Measurements from ENCODE around the gene PUDP.

PUDP gene

DNA sequence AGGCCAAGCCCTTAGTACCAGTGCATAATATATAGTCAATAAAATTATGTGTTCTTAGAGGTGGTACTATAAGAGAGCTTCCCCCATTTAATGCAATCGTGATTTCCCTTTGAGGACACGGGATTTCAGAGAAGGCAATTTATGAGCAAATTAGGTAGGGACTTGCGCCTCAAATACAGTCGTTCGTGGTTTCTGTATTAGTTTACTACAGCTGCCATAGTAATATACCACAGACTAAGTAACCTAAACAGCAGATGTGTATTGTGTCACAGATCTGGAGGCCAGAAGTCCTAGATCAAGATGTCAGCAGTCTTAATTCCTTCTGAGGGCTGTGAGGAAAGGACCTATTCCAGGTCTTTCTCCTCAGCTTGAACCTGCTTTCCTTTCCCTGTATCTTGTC is 1.5 kb upstream of the PUDP start:
- no peaks in the 10 kb centered on the region for H3K27me3 ChIP-seq (ENCODE audit: control insufficient read depth in 2 of 2, insufficient read depth in 2 of 2, low read length in 2 of 2)
- H3K9me3 ChIP-seq (ENCODE audit: control insufficient read depth in 2 of 2, low read length in 2 of 2) = no peaks in the 10 kb centered on the region
- H3K36me3 ChIP-seq (ENCODE audit: control insufficient read depth in 2 of 2, insufficient read depth in 2 of 2, low read length in 2 of 2) = no peaks in the 10 kb centered on the region
- H3K4me3 ChIP-seq (ENCODE audit: low read length in 2 of 2) = no peak overlapping the region
- H3K4me1 ChIP-seq (ENCODE audit: control insufficient read depth in 2 of 2, insufficient read depth in 2 of 2, low read length in 2 of 2) = peaks cover 9 to 21% of the 10 kb centered on the region in 2 donors
- no peak overlapping the region for H3K9ac ChIP-seq (ENCODE audit: low read depth in 1 of 2, low read length in 2 of 2)
- H3K27ac ChIP-seq (ENCODE audit: low read depth in 2 of 2, low read length in 2 of 2) = no peak overlapping the region

DNA sequence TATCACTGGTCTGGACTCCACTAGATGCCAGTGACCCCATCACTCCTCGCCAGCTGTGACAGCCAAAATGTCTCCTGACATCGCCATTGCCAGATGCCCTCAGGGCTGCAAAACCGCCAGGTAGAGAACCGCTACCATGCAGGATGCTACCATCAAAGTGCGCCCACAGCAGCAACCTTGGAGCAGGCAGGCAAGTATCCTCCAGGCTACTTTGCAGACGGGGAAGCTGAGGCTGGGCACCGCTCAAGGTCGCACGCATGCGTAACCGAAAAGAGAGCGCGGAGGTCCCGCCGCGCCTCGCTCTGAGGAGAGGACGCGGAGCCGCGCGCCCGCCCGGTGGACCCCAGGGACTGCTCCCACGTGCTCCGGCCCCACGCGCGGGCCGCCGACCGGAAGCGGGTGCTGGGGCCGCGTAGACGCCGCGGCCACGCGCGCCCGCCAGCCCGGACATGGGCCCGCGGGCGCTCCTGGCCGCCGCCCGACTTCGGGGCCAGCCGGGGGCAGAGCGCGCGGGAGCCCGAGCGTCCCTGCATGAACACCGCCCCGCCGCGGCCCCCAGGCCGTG is 458 bp downstream of the PUDP start, which contains the start of gene STS:
Gene STS (plus strand): TSS at position 300 of the 565 bp plus-strand sequence. CDS start 105,488 bp downstream, outside the sequence.
- peak within 1 kb of the TSS; percentile 84 to 98 for H3K4me3 ChIP-seq (ENCODE audit: low read length in 2 of 2)
- peaks cover 7 to 21% of the 10 kb centered on the region in 2 donors for H3K4me1 ChIP-seq (ENCODE audit: control insufficient read depth in 2 of 2, insufficient read depth in 2 of 2, low read length in 2 of 2)
- H3K9ac ChIP-seq (ENCODE audit: low read depth in 1 of 2, low read length in 2 of 2) = peak within 1 kb of the TSS; percentile 72 to 85
- no peaks in the 10 kb centered on the region for H3K27me3 ChIP-seq (ENCODE audit: control insufficient read depth in 2 of 2, insufficient read depth in 2 of 2, low read length in 2 of 2)
- no peaks in the 10 kb centered on the region for H3K36me3 ChIP-seq (ENCODE audit: control insufficient read depth in 2 of 2, insufficient read depth in 2 of 2, low read length in 2 of 2)
- H3K27ac ChIP-seq (ENCODE audit: low read depth in 2 of 2, low read length in 2 of 2) = peak within 1 kb of the TSS; percentile 90 to 95
- no peaks in the 10 kb centered on the region for H3K9me3 ChIP-seq (ENCODE audit: control insufficient read depth in 2 of 2, low read length in 2 of 2)

DNA sequence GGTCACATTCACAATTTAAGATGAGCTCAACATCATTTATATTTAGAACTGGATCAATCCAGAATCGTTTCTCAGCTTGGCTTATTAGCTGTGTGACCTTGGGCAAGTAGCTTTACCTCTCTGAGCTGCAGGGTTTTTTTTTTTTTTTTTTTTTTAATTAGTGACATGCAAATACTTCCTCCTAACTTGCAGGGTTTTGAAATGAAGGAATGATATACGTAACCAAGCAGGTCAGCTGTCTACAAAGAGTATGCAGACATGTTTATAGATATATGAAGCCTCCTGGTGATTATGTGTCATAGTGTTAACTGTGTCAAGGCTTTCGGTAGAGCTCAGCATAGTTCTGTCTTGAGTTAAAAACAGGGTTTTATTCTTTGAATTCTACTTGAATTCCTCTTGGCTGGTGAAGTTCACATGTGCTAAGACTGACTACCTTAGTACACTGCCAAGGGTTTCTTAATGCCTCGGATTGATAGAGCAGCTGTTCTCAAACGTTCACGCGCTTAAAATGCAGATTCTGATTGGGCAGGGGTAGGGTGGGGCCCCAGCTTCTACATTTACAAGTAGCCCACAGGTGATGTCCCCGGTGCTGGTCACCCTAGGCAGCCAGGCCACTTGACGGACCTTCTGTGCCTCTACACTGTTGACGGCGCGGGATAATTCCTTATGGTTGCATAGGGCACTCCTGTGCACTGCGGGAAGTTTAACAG is 1.1 kb downstream of the PUDP start:
- H3K27me3 ChIP-seq (ENCODE audit: control insufficient read depth in 2 of 2, insufficient read depth in 2 of 2, low read length in 2 of 2) = no peaks in the 10 kb centered on the region
- peaks cover 7 to 21% of the 10 kb centered on the region in 2 donors for H3K4me1 ChIP-seq (ENCODE audit: control insufficient read depth in 2 of 2, insufficient read depth in 2 of 2, low read length in 2 of 2)
- H3K36me3 ChIP-seq (ENCODE audit: control insufficient read depth in 2 of 2, insufficient read depth in 2 of 2, low read length in 2 of 2) = no peaks in the 10 kb centered on the region
- H3K9me3 ChIP-seq (ENCODE audit: control insufficient read depth in 2 of 2, low read length in 2 of 2) = no peaks in the 10 kb centered on the region
- H3K4me3 ChIP-seq (ENCODE audit: low read length in 2 of 2) = peak overlapping the region; percentile 84 to 98
- H3K27ac ChIP-seq (ENCODE audit: low read depth in 2 of 2, low read length in 2 of 2) = peak overlapping the region; percentile 90 to 95
- H3K9ac ChIP-seq (ENCODE audit: low read depth in 1 of 2, low read length in 2 of 2) = peak overlapping the region; percentile 60 to 85

DNA sequence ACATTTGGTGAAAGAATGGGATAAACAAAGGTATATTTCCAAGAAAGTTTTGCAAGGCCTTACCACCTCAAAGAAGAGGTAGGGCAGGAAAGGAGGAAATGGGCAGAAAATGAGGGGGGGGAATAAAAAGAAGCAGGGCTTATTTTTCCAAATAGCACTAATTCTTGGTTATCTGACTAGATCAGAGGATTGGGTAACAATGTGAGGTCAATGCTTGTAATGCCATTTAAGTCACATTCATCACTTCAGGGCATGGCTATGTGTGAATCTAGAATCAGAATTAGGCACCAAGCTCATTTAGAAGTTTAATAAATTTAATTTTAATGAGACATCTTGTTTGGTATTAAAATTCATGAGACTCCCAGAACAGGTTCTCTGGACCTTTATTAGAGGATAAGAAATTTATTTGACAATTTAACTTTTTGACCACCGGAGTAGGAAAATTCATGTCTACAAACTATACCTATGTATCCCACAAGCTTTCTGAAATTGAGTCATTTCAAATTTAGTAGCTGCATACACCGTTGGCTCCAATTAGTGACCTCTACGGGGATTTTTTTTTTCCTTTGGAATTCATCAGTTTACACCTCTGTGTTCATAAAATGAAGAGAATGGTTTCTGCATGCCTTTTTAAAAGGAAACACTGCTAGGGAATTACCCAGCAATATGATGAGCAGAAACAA is 1.8 kb downstream of the PUDP start:
- H3K9me3 ChIP-seq (ENCODE audit: control insufficient read depth in 2 of 2, low read length in 2 of 2) = no peaks in the 10 kb centered on the region
- H3K27ac ChIP-seq (ENCODE audit: low read depth in 2 of 2, low read length in 2 of 2) = peak overlapping the region; percentile 40 to 95

DNA sequence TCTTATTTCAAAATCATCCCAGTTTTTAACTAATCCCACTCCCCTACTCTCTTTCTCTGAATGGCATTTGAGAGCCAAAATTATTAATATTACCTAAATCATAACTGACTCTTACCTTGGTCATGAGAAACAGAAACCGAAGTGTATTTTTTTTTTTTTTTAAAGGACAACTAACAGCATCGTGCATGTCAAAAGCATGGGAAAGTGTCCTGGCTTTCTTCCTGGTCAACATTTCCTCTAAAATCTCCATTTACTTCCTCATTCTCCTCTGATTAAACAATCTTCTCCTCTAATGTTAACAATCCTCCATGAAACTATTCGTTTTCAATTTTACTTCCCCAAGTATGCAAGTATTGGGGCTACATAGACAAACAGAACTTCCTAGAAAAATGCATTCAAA is 2.5 kb downstream of the PUDP start:
- Histone ChIP-seq H3K27ac (ENCODE audit: low read depth in 2 of 2, low read length in 2 of 2) (peak overlapping the region; percentile 40 to 67), H3K4me1 (ENCODE audit: control insufficient read depth in 2 of 2, insufficient read depth in 2 of 2, low read length in 2 of 2) (peaks cover 7 to 21% of the 10 kb centered on the region in 2 donors), H3K36me3 (ENCODE audit: control insufficient read depth in 2 of 2, insufficient read depth in 2 of 2, low read length in 2 of 2) (no peaks in the 10 kb centered on the region), H3K4me3 (ENCODE audit: low read length in 2 of 2) (no peak overlapping the region), H3K9ac (ENCODE audit: low read depth in 1 of 2, low read length in 2 of 2) (peak overlapping the region in 1 of 2 donors; percentile 32), H3K9me3 (ENCODE audit: control insufficient read depth in 2 of 2, low read length in 2 of 2) (no peaks in the 10 kb centered on the region), H3K27me3 (ENCODE audit: control insufficient read depth in 2 of 2, insufficient read depth in 2 of 2, low read length in 2 of 2) (no peaks in the 10 kb centered on the region)

More for the DNA sequence above, 1.8 kb downstream of the PUDP start:
- Histone ChIP-seq H3K27me3 (ENCODE audit: control insufficient read depth in 2 of 2, insufficient read depth in 2 of 2, low read length in 2 of 2) (no peaks in the 10 kb centered on the region), H3K9ac (ENCODE audit: low read depth in 1 of 2, low read length in 2 of 2) (peak overlapping the region in 1 of 2 donors; percentile 32), H3K4me3 (ENCODE audit: low read length in 2 of 2) (no peak overlapping the region), H3K36me3 (ENCODE audit: control insufficient read depth in 2 of 2, insufficient read depth in 2 of 2, low read length in 2 of 2) (no peaks in the 10 kb centered on the region), H3K4me1 (ENCODE audit: control insufficient read depth in 2 of 2, insufficient read depth in 2 of 2, low read length in 2 of 2) (peaks cover 7 to 21% of the 10 kb centered on the region in 2 donors)

DNA sequence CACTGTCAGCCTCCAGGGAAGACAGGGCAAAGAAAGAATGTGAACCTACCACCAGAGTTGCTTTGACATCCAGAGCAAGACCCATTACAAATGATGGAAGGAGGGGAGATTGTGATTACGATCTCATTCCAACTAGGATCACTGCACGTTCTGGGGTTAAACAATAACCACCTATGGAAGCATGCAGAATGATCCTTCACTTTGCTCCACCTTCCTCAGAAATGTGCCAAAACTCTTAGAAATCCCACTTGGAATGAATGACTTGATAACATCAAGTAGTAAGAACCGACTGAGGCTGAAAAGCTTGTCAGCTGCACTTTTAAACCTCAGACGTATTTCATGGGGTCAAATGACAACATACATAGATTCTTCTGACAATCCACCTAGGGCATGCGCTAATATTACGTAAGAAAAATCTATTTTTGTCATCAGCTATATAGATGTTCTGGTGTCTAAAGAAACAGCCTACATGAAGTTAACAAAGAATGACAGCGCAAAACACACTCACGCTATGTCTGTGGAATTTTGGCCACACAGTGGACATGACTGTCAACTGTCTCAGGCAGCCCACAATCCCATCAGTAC is 3.9 kb downstream of the PUDP start:
- Histone ChIP-seq H3K27ac (ENCODE audit: low read depth in 2 of 2, low read length in 2 of 2) (no peak overlapping the region), H3K4me3 (ENCODE audit: low read length in 2 of 2) (no peak overlapping the region), H3K36me3 (ENCODE audit: control insufficient read depth in 2 of 2, insufficient read depth in 2 of 2, low read length in 2 of 2) (peaks cover 4 to 6% of the 10 kb centered on the region in 2 donors), H3K9me3 (ENCODE audit: control insufficient read depth in 2 of 2, low read length in 2 of 2) (no peaks in the 10 kb centered on the region), H3K27me3 (ENCODE audit: control insufficient read depth in 2 of 2, insufficient read depth in 2 of 2, low read length in 2 of 2) (no peaks in the 10 kb centered on the region), H3K9ac (ENCODE audit: low read depth in 1 of 2, low read length in 2 of 2) (no peak overlapping the region), H3K4me1 (ENCODE audit: control insufficient read depth in 2 of 2, insufficient read depth in 2 of 2, low read length in 2 of 2) (peaks cover 7 to 21% of the 10 kb centered on the region in 2 donors)

DNA sequence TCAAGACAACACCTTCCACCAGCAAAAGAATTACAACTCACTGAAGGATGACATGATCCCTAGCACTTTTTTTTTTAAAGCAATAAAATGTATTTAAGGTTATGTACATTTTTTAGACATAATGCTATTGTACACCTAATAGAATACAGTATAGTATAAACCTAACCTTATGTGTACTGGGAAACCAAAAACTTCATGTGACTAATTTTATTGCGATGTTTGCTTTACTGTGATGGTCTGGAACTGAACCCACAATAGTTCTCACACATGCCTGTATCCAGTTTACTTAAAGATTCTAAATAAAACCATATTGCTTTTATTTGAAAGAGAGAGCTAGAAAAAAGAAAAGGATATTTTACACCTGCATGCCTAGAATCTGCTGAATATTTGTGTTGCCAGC is 4.9 kb downstream of the PUDP start:
- no peaks in the 10 kb centered on the region for H3K27me3 ChIP-seq (ENCODE audit: control insufficient read depth in 2 of 2, insufficient read depth in 2 of 2, low read length in 2 of 2)
- H3K27ac ChIP-seq (ENCODE audit: low read depth in 2 of 2, low read length in 2 of 2) = no peak overlapping the region
- H3K9me3 ChIP-seq (ENCODE audit: control insufficient read depth in 2 of 2, low read length in 2 of 2) = no peaks in the 10 kb centered on the region
- peaks cover 4 to 6% of the 10 kb centered on the region in 2 donors for H3K36me3 ChIP-seq (ENCODE audit: control insufficient read depth in 2 of 2, insufficient read depth in 2 of 2, low read length in 2 of 2)
- peaks cover 7 to 16% of the 10 kb centered on the region in 2 donors for H3K4me1 ChIP-seq (ENCODE audit: control insufficient read depth in 2 of 2, insufficient read depth in 2 of 2, low read length in 2 of 2)
- H3K4me3 ChIP-seq (ENCODE audit: low read length in 2 of 2) = no peak overlapping the region
- no peak overlapping the region for H3K9ac ChIP-seq (ENCODE audit: low read depth in 1 of 2, low read length in 2 of 2)

DNA sequence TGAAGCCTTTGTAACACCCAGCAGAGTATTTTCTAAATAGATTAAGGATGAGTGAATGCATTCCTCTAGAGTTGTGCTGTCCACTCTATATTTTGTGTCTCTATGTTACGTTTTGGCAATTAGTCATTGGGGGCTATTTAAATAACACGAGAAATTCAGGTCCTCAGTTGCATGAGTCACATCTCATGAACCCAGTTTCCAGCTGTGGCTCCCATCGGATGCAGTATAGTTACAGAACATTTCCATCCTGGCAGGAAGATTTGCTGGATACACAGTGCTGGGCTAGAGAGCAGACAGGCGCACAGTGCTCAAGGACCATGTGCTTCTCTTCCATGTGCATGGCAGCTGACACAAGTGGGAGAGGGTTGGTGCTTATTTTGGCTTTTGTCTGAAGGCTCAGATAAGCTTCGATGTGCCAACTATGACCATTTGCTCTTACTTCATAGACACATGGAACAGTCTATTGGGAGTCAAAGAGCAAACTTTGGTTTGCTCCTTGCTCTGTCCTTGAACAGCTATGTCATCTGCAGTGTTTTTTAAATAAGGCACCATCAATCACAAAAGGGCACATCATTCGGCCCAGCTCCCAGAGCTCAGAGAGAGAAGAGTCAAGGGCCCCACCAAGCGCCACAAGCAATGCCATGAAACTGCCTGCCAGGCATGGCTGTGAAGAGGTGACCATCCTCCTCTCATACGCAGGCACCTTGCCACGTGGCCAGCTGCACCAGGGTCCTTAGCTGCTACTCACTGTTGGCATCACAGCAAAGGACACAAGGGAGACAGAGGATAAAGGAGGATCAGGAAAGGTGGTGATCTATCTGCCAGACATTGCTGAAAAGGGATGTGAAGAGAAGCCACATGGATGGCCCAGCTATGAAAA is 8.5 kb downstream of the PUDP start:
- Histone ChIP-seq H3K9me3 (ENCODE audit: control insufficient read depth in 2 of 2, low read length in 2 of 2) (no peaks in the 10 kb centered on the region), H3K27ac (ENCODE audit: low read depth in 2 of 2, low read length in 2 of 2) (no peak overlapping the region), H3K4me1 (ENCODE audit: control insufficient read depth in 2 of 2, insufficient read depth in 2 of 2, low read length in 2 of 2) (no peaks in the 10 kb centered on the region), H3K36me3 (ENCODE audit: control insufficient read depth in 2 of 2, insufficient read depth in 2 of 2, low read length in 2 of 2) (peaks cover 4 to 6% of the 10 kb centered on the region in 2 donors), H3K9ac (ENCODE audit: low read depth in 1 of 2, low read length in 2 of 2) (no peak overlapping the region), H3K4me3 (ENCODE audit: low read length in 2 of 2) (no peak overlapping the region), H3K27me3 (ENCODE audit: control insufficient read depth in 2 of 2, insufficient read depth in 2 of 2, low read length in 2 of 2) (no peaks in the 10 kb centered on the region)

DNA sequence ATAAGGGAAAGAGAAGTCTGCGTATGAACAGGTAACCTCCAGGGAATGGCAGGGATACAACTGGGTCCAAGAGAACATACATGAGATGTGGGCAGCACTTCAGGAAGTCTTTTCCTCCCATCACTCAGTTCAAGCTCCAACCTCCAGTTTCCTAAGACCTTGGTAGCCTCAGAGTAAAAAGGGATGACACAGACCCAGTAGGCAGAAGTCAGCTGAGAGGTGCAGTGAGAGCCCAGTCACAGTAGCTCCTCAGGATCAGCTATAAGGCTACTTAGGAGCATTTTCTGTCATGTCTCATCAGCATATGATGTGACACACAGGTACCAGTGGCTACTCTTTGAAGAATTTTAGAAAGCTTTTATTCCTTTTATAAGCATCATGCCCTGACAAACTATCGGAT is 13.0 kb downstream of the PUDP start:
- peaks cover 26 to 28% of the 10 kb centered on the region in 2 donors for H3K4me1 ChIP-seq (ENCODE audit: control insufficient read depth in 2 of 2, insufficient read depth in 2 of 2, low read length in 2 of 2)
- no peak overlapping the region for H3K27ac ChIP-seq (ENCODE audit: low read depth in 2 of 2, low read length in 2 of 2)
- no peaks in the 10 kb centered on the region for H3K27me3 ChIP-seq (ENCODE audit: control insufficient read depth in 2 of 2, insufficient read depth in 2 of 2, low read length in 2 of 2)
- no peak overlapping the region for H3K9ac ChIP-seq (ENCODE audit: low read depth in 1 of 2, low read length in 2 of 2)
- no peaks in the 10 kb centered on the region for H3K9me3 ChIP-seq (ENCODE audit: control insufficient read depth in 2 of 2, low read length in 2 of 2)
- H3K4me3 ChIP-seq (ENCODE audit: low read length in 2 of 2) = no peak overlapping the region
- peaks cover 4 to 6% of the 10 kb centered on the region in 2 donors for H3K36me3 ChIP-seq (ENCODE audit: control insufficient read depth in 2 of 2, insufficient read depth in 2 of 2, low read length in 2 of 2)
